Thoracic aorta (tissue), 2 donors: ENCODE results near the gene DCLRE1B. TPM values are rescaled to one million over a fixed set of nuclear protein-coding genes. Genes with fewer than 3 reads are reported as not detected.

Source experiments
- ATAC-seq: fragments of 150-250 bp; one replicate; pipeline ENCODE4 v1.8.0; 2017; ENCODE audit warnings: low read depth; ENCODE audit not compliant: insufficient number of reproducible peaks, low FRiP score
- DNase-seq: peaks from one replicate; pipeline ENCODE4 v3.0.0-alpha.2; 2020; ENCODE audit warnings: low spot score
- H3K27ac ChIP-seq, 2 donors: fragments of 200-600 bp; sonication (generic); 1 replicate in 1 of 2; 2 replicates in 1 of 2; pipeline ENCODE4 v1.5.1; 2016; ENCODE audit warnings: mild to moderate bottlenecking in 2 of 2, moderate library complexity in 2 of 2
- H3K27me3 ChIP-seq: fragments of 200-600 bp; sonication (generic); replicated peaks from 2 replicates; pipeline ENCODE4 v1.6.0; 2016; ENCODE audit warnings: mild to moderate bottlenecking; ENCODE audit not compliant: insufficient read depth
- H3K36me3 ChIP-seq: fragments of 200-600 bp; sonication (generic); one replicate; pipeline ENCODE4 v1.5.1; 2016
- H3K4me1 ChIP-seq, 2 donors: fragments of 200-600 bp; sonication (generic); 1 replicate in 1 of 2; 2 replicates in 1 of 2; pipeline versions ENCODE4 v1.5.1 to v1.6.0; 2016; ENCODE audit warnings: low read depth in 2 of 2, mild to moderate bottlenecking in 1 of 2; ENCODE audit not compliant: control insufficient read depth in 1 of 2
- H3K4me3 ChIP-seq: fragments of 200-600 bp; sonication (generic); 2 replicates; pipeline ENCODE4 v1.5.1; 2016; ENCODE audit warnings: mild to moderate bottlenecking
- H3K9me3 ChIP-seq: fragments of 200-600 bp; sonication (generic); 2 replicates; pipeline ENCODE4 v1.5.1; 2016
- CTCF ChIP-seq: fragments of 200-600 bp; sonication (generic); IDR thresholded peaks from one replicate; pipeline ENCODE4 v1.5.1; 2019; ENCODE audit warnings: antibody characterized with exemption
- total RNA-seq, 2 donors: library from RNA; depleted of rRNA; stranded (reverse); fragments of >200 nt; gene quantifications; one replicate each; pipeline versions ENCODE4 v1.1.0 to v1.2.3, GENCODE V29; 2016

Gene DCLRE1B
- total RNA-seq, 2 donors from 2014 or later = 3.2 to 4.4 TPM

- Histone ChIP-seq H3K27ac (peak overlapping the region; percentile 68 to 85), H3K27me3 (no peaks in the 10 kb centered on the region), H3K4me3 (peak overlapping the region; percentile 81), H3K9me3 (no peaks in the 10 kb centered on the region), H3K36me3 (peaks cover 2% of the 10 kb centered on the region), H3K4me1 (peaks cover 7 to 28% of the 10 kb centered on the region in 2 donors)
- DNase-seq (no peak), ATAC-seq (no peak)
- TF ChIP-seq CTCF = no peak
Measured at GRCh38 chr1:113905435-113905861, 322 bp downstream of the DCLRE1B start.

GRCh38 chr1:113912594-113913311 is 7.6 kb downstream of the DCLRE1B start:
- ATAC-seq = no peak
- peak overlapping the region; percentile 50 to 54 for H3K27ac ChIP-seq
- H3K9me3 ChIP-seq = no peaks in the 10 kb centered on the region
- DNase-seq = no peak
- no peak overlapping the region for H3K4me3 ChIP-seq
- peaks cover 11% of the 10 kb centered on the region for H3K36me3 ChIP-seq
- no peaks in the 10 kb centered on the region for H3K27me3 ChIP-seq
- TF ChIP-seq CTCF = no peak
- H3K4me1 ChIP-seq = peaks cover 13 to 16% of the 10 kb centered on the region in 2 donors

- no peak overlapping the region for H3K4me3 ChIP-seq
- H3K4me1 ChIP-seq = peaks cover 13 to 16% of the 10 kb centered on the region in 2 donors
- peak overlapping the region; percentile 50 to 54 for H3K27ac ChIP-seq
- no peaks in the 10 kb centered on the region for H3K9me3 ChIP-seq
- DNase-seq (no peak), ATAC-seq (no peak)
- H3K36me3 ChIP-seq = peaks cover 11% of the 10 kb centered on the region
- no peak for TF ChIP-seq CTCF
- H3K27me3 ChIP-seq = no peaks in the 10 kb centered on the region
Measured at GRCh38 chr1:113913312-113913668, 8.2 kb downstream of the DCLRE1B start.

- no peak overlapping the region for H3K27ac ChIP-seq
- no peaks in the 10 kb centered on the region for H3K9me3 ChIP-seq
- DNase-seq = no peak
- H3K4me1 ChIP-seq = peaks cover 13 to 16% of the 10 kb centered on the region in 2 donors
- H3K27me3 ChIP-seq = no peaks in the 10 kb centered on the region
- peaks cover 11% of the 10 kb centered on the region for H3K36me3 ChIP-seq
- no peak overlapping the region for H3K4me3 ChIP-seq
- TF ChIP-seq CTCF = no peak
- ATAC-seq = no peak
Measured at GRCh38 chr1:113913887-113914664, 8.9 kb downstream of the DCLRE1B start.

GRCh38 chr1:113916974-113917373 is 11.8 kb downstream of the DCLRE1B start:
- TF ChIP-seq CTCF = no peak
- Histone ChIP-seq H3K27ac (no peak overlapping the region), H3K4me1 (peaks cover 13 to 15% of the 10 kb centered on the region in 2 donors), H3K27me3 (no peaks in the 10 kb centered on the region), H3K36me3 (no peaks in the 10 kb centered on the region), H3K9me3 (no peaks in the 10 kb centered on the region), H3K4me3 (no peak overlapping the region)
- ATAC-seq = no peak
- no peak for DNase-seq
